OCI-LY1 (cell line): ENCODE measurements around the gene EPN3.

Experiments used
- H2AFZ ChIP-seq: fragments of 200-600 bp; sonication (generic), shearing (Covaris generic); 2 replicates; pipeline ENCODE4 v1.6.0; 2014; ENCODE audit warnings: antibody characterized with exemption, mild to moderate bottlenecking, low read length
- H3F3A ChIP-seq: fragments of 200-600 bp; sonication (generic), shearing (Covaris generic); 2 replicates; pipeline ENCODE4 v1.6.0; 2014; ENCODE audit warnings: mild to moderate bottlenecking, antibody characterized with exemption, low read length, moderate library complexity; ENCODE audit not compliant: insufficient read depth
- H3K27ac ChIP-seq: fragments of 200-600 bp; sonication (generic); 2 replicates; pipeline ENCODE4 v1.5.1; 2014; ENCODE audit warnings: low read length, mixed run types, mild to moderate bottlenecking, low read depth; ENCODE audit not compliant: poor library complexity, severe bottlenecking
- H3K27me3 ChIP-seq: fragments of 200-600 bp; sonication (generic); 2 replicates; pipeline ENCODE4 v1.6.0; 2014; ENCODE audit warnings: antibody characterized with exemption, mild to moderate bottlenecking, low read length, moderate library complexity; ENCODE audit not compliant: insufficient read depth
- H3K36me3 ChIP-seq: fragments of 200-600 bp; sonication (generic); 2 replicates; pipeline ENCODE4 v1.6.1; 2014; ENCODE audit warnings: mild to moderate bottlenecking, antibody characterized with exemption, low read length, moderate library complexity, mixed read lengths; ENCODE audit not compliant: insufficient read depth
- H3K4me1 ChIP-seq: fragments of 200-600 bp; sonication (generic); 2 replicates; pipeline ENCODE4 v1.5.1; 2014; ENCODE audit warnings: mild to moderate bottlenecking, low read length, moderate library complexity; ENCODE audit not compliant: insufficient read depth, severe bottlenecking
- H3K4me2 ChIP-seq: fragments of 200-600 bp; sonication (generic), shearing (Covaris generic); 2 replicates; pipeline ENCODE4 v1.6.1; 2014; ENCODE audit warnings: low read length
- H3K4me3 ChIP-seq: fragments of 200-600 bp; sonication (generic); 2 replicates; pipeline ENCODE4 v1.5.1; 2014; ENCODE audit warnings: low read length, low read depth, mild to moderate bottlenecking, mixed read lengths; ENCODE audit not compliant: poor library complexity, severe bottlenecking
- H3K79me2 ChIP-seq: fragments of 200-600 bp; shearing (Covaris generic); 2 replicates; pipeline ENCODE4 v1.6.1; 2016; ENCODE audit warnings: mixed run types, low read length, mixed read lengths; ENCODE audit not compliant: insufficient read depth
- H3K9ac ChIP-seq: fragments of 200-600 bp; sonication (generic), shearing (Covaris generic); 2 replicates; pipeline ENCODE4 v1.6.1; 2014; ENCODE audit warnings: mild to moderate bottlenecking, low read length, mixed read lengths
- H3K9me2 ChIP-seq: fragments of 200-600 bp; sonication (generic), shearing (Covaris generic); 2 replicates; pipeline ENCODE4 v1.6.1; 2014; ENCODE audit warnings: low read depth, mild to moderate bottlenecking, low read length, mixed read lengths
- H3K9me3 ChIP-seq: fragments of 200-600 bp; shearing (Covaris generic); 2 replicates; pipeline ENCODE4 v1.6.1; 2014; ENCODE audit warnings: low read length, mixed read lengths
- H4K20me1 ChIP-seq: fragments of 200-600 bp; sonication (generic), shearing (Covaris generic); 2 replicates; pipeline ENCODE4 v1.6.0; 2016; ENCODE audit warnings: mild to moderate bottlenecking, low read length; ENCODE audit not compliant: insufficient read depth
- EZH2 ChIP-seq: fragments of 200-600 bp; sonication (generic), shearing (Covaris generic); IDR thresholded peaks from 2 replicates; pipeline ENCODE4 v1.8.0; 2017; ENCODE audit warnings: borderline replicate concordance, mixed run types, mild to moderate bottlenecking, antibody characterized with exemption, low read length, moderate library complexity, mixed read lengths
- TF ChIP-seq, protein P1 (sequence below): fragments of 200-600 bp; sonication (generic), shearing (Covaris generic); IDR thresholded peaks from 2 replicates; pipeline ENCODE4 v1.5.1; 2017; ENCODE audit warnings: mild to moderate bottlenecking, antibody characterized with exemption, low read length, moderate library complexity, mixed read lengths

EPN3 gene

DNA sequence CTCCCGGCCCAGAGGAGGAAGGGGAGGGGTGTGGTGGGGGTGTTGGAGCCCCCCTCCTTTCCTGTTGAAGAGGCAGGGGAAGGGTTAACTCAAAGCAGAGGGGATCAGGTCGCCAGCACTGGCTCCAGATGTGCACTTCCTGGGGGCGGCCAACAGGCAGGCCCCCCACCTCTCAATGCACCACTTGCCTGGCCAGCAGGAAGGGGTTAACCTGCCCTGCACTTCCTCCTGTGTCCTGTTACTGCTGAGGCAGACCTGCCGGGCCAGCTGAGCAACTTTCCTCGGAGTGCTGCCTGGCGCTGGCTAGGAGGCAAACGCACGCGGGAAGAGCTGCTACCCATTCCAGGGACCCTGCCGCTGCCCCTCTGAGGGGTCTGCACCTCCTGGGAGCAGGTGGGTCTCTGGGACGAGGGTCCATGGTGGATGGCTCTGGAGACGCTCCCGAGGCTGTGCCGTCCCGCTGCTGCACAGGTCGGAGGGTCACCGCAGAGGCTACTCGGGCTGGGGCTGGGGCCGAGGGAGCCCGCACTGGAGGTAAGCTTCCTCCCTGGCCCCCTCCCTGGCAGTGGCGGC is at the start of gene EPN3:
EPN3 (plus strand) TSS at position 284 of the 573 bp plus-strand sequence. CDS start 3,822 bp downstream, outside the sequence.
- no peak within 1 kb of the TSS for H2AFZ ChIP-seq

DNA sequence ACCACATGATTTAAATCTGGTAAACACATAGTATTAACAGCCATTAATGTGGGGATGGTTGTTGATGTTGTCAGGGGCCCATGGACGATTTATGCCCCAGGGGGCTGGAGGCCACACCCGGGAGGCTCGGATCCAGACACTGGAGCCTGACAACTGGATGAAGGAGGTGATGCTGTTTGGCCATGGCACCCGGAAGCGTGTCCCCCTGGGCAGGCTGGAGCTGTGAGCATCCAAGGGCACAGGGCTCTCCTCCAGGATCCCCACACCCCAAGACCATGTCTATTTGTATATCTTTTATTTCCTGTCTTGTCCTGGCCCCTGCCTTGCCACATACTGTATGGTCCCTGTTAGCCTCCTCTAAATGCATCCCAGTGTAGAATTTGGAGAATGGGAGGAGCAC is 49.3 kb upstream of the EPN3 start:
- Histone ChIP-seq H3K79me2 (no peaks in the 10 kb centered on the region), H3K9me3 (no peaks in the 10 kb centered on the region), H3K4me1 (peaks cover 7% of the 10 kb centered on the region), H3K27me3 (no peaks in the 10 kb centered on the region), H4K20me1 (no peaks in the 10 kb centered on the region), H3K36me3 (no peaks in the 10 kb centered on the region), H3K9me2 (no peaks in the 10 kb centered on the region), H3K9ac (no peak overlapping the region), H3F3A (no peaks in the 10 kb centered on the region), H3K27ac (no peak overlapping the region), H3K4me2 (no peak overlapping the region), H3K4me3 (no peak overlapping the region), H2AFZ (no peak overlapping the region)
- no peak for TF ChIP-seq EZH2
- TF ChIP-seq, protein P1, sequence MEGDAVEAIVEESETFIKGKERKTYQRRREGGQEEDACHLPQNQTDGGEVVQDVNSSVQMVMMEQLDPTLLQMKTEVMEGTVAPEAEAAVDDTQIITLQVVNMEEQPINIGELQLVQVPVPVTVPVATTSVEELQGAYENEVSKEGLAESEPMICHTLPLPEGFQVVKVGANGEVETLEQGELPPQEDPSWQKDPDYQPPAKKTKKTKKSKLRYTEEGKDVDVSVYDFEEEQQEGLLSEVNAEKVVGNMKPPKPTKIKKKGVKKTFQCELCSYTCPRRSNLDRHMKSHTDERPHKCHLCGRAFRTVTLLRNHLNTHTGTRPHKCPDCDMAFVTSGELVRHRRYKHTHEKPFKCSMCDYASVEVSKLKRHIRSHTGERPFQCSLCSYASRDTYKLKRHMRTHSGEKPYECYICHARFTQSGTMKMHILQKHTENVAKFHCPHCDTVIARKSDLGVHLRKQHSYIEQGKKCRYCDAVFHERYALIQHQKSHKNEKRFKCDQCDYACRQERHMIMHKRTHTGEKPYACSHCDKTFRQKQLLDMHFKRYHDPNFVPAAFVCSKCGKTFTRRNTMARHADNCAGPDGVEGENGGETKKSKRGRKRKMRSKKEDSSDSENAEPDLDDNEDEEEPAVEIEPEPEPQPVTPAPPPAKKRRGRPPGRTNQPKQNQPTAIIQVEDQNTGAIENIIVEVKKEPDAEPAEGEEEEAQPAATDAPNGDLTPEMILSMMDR, result no peak

More for the DNA sequence above, at the start of gene EPN3:
- no peak within 1 kb of the TSS for H3K4me2 ChIP-seq
- no peaks in the 10 kb centered on the region for H3K79me2 ChIP-seq
- no peaks in the 10 kb centered on the region for H4K20me1 ChIP-seq
- TF ChIP-seq, protein P1, result no peak
- no peak for TF ChIP-seq EZH2
- no peaks in the 10 kb centered on the region for H3K9me2 ChIP-seq
- peaks cover 4% of the 10 kb centered on the region; the same call in 1 of the 2 replicates for H3K27me3 ChIP-seq
- no peaks in the 10 kb centered on the region for H3F3A ChIP-seq
- no peak within 1 kb of the TSS for H3K4me3 ChIP-seq
- H3K9ac ChIP-seq, result no peak within 1 kb of the TSS
- H3K27ac ChIP-seq, result no peak within 1 kb of the TSS
- H3K9me3 ChIP-seq, result no peaks in the 10 kb centered on the region
- no peaks in the 10 kb centered on the region for H3K36me3 ChIP-seq
- H3K4me1 ChIP-seq, result no peaks in the 10 kb centered on the region

DNA sequence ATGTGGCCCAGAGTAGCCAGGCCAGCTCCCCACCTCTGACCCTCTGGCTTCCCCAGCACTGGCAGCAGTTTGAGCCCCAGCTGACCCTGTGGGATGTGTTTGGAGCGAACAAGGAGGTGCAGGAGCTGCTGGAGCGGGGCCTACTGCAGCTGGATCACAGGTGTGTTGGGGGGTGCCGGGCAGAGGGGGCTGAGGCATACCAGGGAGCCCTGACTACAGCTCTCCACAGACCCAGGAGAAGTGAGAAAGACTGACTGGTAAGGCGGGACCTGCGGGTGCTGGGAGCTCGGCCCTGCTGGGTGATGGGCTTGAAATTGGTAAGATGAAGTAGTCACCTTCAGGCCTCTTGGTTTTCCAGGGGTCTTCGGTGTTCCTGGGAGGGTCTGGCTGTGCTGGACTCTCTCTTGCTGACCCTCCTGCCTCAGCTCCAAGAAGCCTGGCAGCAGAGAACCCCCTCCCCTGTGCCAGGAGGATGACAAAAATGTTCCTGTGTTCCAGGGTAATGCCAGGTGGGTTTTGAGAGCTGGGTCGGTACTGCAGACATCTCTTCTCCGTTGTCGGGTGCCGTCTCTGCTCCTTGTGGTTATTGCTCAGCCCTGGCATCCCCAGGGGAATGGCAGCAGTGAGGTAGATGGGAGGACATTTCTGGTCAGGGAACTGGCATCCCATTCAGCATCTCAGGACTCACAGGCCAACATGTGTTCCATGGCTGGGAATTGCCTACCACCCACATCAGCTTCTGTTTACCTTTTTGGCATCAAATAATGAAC is 48.0 kb upstream of the EPN3 start:
- no peaks in the 10 kb centered on the region for H3K79me2 ChIP-seq
- H3K9me2 ChIP-seq, result no peaks in the 10 kb centered on the region
- no peaks in the 10 kb centered on the region for H3K9me3 ChIP-seq
- H3K4me3 ChIP-seq, result no peak overlapping the region
- H4K20me1 ChIP-seq, result no peaks in the 10 kb centered on the region
- no peak overlapping the region for H2AFZ ChIP-seq
- no peaks in the 10 kb centered on the region for H3F3A ChIP-seq
- no peak for TF ChIP-seq EZH2
- TF ChIP-seq, protein P1, result no peak
- no peak overlapping the region for H3K27ac ChIP-seq
- H3K27me3 ChIP-seq, result no peaks in the 10 kb centered on the region
- H3K4me2 ChIP-seq, result no peak overlapping the region
- no peaks in the 10 kb centered on the region for H3K36me3 ChIP-seq
- H3K4me1 ChIP-seq, result peaks cover 4% of the 10 kb centered on the region
- H3K9ac ChIP-seq, result no peak overlapping the region
